Suppressor macrophage treated with lipopolysaccharide for 1 hour (primary cell): Measurements from ENCODE around the gene UBAP1L.
A peak's percentile ranks its signal among the peaks of the same experiment; 100 is the strongest.

Experiments
- DNase-seq, 3 donors: peaks; one replicate each; pipeline ENCODE4 v3.0.0-alpha.2; 2020 to 2022

Gene UBAP1L

GRCh38 chr15:65062061-65062460 lies 52.9 kb downstream of the UBAP1L start:
- no peak for DNase-seq

- DNase-seq, result no peak
Observed at GRCh38 chr15:65060641-65061397, 54.2 kb downstream of the UBAP1L start.

- DNase-seq, result peak in 2 of 3 donors; percentile 16 to 18
Observed at GRCh38 chr15:65059931-65060596, 54.9 kb downstream of the UBAP1L start.

GRCh38 chr15:65059369-65059750 lies 55.6 kb downstream of the UBAP1L start:
- no peak for DNase-seq

GRCh38 chr15:65058394-65059368 lies 56.3 kb downstream of the UBAP1L start:
- no peak for DNase-seq

- DNase-seq, result no peak
Observed at GRCh38 chr15:65057549-65057940, 57.5 kb downstream of the UBAP1L start.

GRCh38 chr15:65056868-65057548 lies 58.0 kb downstream of the UBAP1L start:
- DNase-seq, result peak in 1 of 3 donors; percentile 13

- DNase-seq, result peak in 1 of 3 donors; percentile 17
Observed at GRCh38 chr15:65056106-65056505, 58.9 kb downstream of the UBAP1L start.

- DNase-seq, result peak in 1 of 3 donors; percentile 15
Observed at GRCh38 chr15:65055201-65055870, 59.7 kb downstream of the UBAP1L start.

GRCh38 chr15:65054333-65055200 lies 60.4 kb downstream of the UBAP1L start:
- peak; percentile 68 to 85 (median 79) for DNase-seq

- DNase-seq, result no peak
Observed at GRCh38 chr15:65052956-65053355, 62.0 kb downstream of the UBAP1L start.

- DNase-seq, result peak in 1 of 3 donors; percentile 15
Observed at GRCh38 chr15:65051266-65051665, 63.7 kb downstream of the UBAP1L start.

- peak in 1 of 3 donors; percentile 16 for DNase-seq
Observed at GRCh38 chr15:65050270-65050669, 64.7 kb downstream of the UBAP1L start.

GRCh38 chr15:65049418-65049840 lies 65.6 kb downstream of the UBAP1L start:
- peak; percentile 94 to 95 (median 94) for DNase-seq

GRCh38 chr15:65048241-65048640 lies 66.8 kb downstream of the UBAP1L start:
- DNase-seq, result no peak

GRCh38 chr15:65044724-65045481 lies 70.1 kb downstream of the UBAP1L start, which contains the start of gene SLC51B:
SLC51B (plus strand) TSS chr15:65045387; CDS start chr15:65050005, 4,618 bp downstream.
- peak in 1 of 3 donors; percentile 15 for DNase-seq

GRCh38 chr15:65044218-65044617 lies 70.8 kb downstream of the UBAP1L start:
- DNase-seq, result peak; percentile 78 to 81 (median 81)

- DNase-seq, result no peak
Observed at GRCh38 chr15:65042776-65043327, 72.1 kb downstream of the UBAP1L start.
